Measurements from ENCODE around the gene ZNRD2. TPM values are rescaled to one million over a fixed set of nuclear protein-coding genes. Genes with fewer than 3 reads are reported as not detected.

ZNRD2 gene
- total RNA-seq, 2 experiments from 2014 or later = 38.7 to 39.9 TPM

DNA sequence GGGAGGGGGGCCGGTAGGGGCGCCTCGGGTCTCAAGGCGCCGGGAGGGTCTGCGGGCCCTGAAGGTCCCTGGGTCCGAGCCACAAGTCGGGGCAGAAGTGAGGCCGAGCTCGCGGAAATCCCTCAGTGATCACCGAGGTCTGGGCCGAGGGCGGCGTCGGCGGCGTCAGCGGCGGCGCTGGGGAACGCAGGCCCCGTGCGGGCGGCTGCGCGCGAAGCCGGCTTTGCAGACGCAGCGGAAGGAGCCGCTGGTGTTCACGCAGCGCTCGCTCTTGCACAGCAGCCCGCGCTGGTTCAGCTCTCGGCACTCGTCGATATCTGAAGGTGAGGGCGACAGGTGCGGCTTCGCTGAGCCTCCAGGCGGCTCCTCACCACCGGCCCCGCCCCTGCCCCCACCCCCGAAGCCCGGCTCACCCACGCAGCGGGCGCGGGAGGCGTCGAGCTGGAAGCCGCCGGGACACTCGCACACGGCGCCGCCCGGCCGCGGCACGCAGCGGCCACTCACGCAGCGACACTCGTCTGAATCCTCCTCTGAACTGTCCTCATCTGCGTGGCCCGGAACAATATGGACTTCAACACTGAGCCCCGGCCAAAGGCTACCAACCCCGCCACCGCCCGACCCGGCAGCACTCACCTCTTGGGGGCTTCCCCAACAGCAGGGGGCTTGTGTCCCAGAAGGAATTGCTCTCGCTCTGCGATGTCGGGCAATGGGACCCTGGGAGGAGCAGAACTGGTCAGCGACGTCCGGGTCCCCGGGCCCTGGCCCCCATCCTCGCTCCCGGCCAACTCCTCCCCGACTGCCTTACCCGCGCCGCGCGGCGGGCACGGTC lies 31.1 kb upstream of the ZNRD2 start:
- Histone ChIP-seq H3K9me3 (ENCODE audit: control insufficient read depth in 1 of 2, insufficient read depth in 1 of 2, low read length in 2 of 2) (no peaks in the 10 kb centered on the region), H3K4me1 (ENCODE audit: insufficient read depth, low read length) (peaks cover 22% of the 10 kb centered on the region), H3K4me3 (ENCODE audit: low read length) (no peak overlapping the region), H3K27ac (ENCODE audit: low read depth in 1 of 2, low read length in 2 of 2) (peak overlapping the region in 1 of 2 donors; percentile 56), H3K27me3 (ENCODE audit: control insufficient read depth in 1 of 2, insufficient read depth in 2 of 2, low read length in 2 of 2) (no peaks in the 10 kb centered on the region), H3K36me3 (ENCODE audit: insufficient read depth, low read length) (peaks cover 36% of the 10 kb centered on the region)
- peaks cover 13% of the 10 kb centered on the region for H3K4me1 Mint-ChIP-seq (ENCODE audit: low read depth)
- TF ChIP-seq, protein P1, sequence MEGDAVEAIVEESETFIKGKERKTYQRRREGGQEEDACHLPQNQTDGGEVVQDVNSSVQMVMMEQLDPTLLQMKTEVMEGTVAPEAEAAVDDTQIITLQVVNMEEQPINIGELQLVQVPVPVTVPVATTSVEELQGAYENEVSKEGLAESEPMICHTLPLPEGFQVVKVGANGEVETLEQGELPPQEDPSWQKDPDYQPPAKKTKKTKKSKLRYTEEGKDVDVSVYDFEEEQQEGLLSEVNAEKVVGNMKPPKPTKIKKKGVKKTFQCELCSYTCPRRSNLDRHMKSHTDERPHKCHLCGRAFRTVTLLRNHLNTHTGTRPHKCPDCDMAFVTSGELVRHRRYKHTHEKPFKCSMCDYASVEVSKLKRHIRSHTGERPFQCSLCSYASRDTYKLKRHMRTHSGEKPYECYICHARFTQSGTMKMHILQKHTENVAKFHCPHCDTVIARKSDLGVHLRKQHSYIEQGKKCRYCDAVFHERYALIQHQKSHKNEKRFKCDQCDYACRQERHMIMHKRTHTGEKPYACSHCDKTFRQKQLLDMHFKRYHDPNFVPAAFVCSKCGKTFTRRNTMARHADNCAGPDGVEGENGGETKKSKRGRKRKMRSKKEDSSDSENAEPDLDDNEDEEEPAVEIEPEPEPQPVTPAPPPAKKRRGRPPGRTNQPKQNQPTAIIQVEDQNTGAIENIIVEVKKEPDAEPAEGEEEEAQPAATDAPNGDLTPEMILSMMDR (IDR thresholded peaks at IDR 0.05) = no peak
- H3K27me3 Mint-ChIP-seq = no peaks in the 10 kb centered on the region
- peak in 1 of 14 experiments; percentile 58 for DNase-seq
- no peaks in the 10 kb centered on the region for H3K9me3 Mint-ChIP-seq
- intact Hi-C loops (cut with DNase I, micrococcal nuclease) = no loop called here
- H3K27ac Mint-ChIP-seq = peak overlapping the region; percentile 44
- POLR2A ChIA-PET = interaction anchor here (0.7 to 4.8 kb wide), 15 partner anchors 10 to 113 kb away, joined by 3 to 41 read pairs (median 17); partner anchors contain the start of genes EHBP1L1, FAM89B, KCNK7 and LTBP3
- peaks cover 49% of the 10 kb centered on the region for H3K36me3 Mint-ChIP-seq (ENCODE audit: low read depth)
- CTCF ChIA-PET = interaction anchor here (0.7 to 6.5 kb wide), 17 partner anchors 10 to 321 kb away, joined by 3 to 86 read pairs (median 7); partner anchors contain the start of genes EHBP1L1, FAM89B, KCNK7 and MAP3K11
- H3K4me3 Mint-ChIP-seq = no peak overlapping the region
- no peak for ATAC-seq (ENCODE audit: poor library complexity)

DNA sequence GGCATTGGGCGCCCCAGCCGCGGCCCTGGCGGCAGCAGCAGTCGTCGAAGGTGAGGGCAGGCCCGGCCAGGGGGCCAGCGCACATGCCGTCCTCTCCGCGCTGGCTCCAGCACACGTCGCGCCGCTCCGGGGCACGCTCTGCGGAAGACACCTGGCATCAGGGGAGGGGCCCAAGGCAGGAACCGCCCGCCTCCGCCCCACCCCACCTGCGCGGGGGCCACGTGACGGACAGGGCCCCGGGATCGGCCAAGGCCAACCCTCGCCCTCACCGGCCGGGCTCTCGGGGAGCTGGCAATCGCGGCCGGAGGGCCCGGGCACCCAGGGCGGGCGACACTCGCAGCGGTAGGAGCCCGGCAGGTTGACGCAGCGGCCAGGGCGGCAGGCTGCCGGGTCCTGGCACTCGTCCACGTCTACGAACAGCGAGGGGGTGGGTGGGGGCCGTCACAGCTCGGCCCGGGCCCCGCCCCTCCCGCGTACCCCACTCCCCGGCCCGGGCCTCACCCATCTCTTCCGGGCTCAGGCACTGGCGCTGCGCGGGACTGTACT lies 30.5 kb upstream of the ZNRD2 start:
- ATAC-seq (ENCODE audit: poor library complexity) (peak; percentile 73), DNase-seq (peak in 1 of 14 experiments; percentile 54)
- Mint-ChIP-seq H3K4me1 (ENCODE audit: low read depth) (peaks cover 20% of the 10 kb centered on the region), H3K36me3 (ENCODE audit: low read depth) (peaks cover 49% of the 10 kb centered on the region), H3K27ac (peak overlapping the region; percentile 65), H3K27me3 (no peaks in the 10 kb centered on the region), H3K4me3 (peak overlapping the region; percentile 90), H3K9me3 (no peaks in the 10 kb centered on the region)
- Histone ChIP-seq H3K4me1 (ENCODE audit: insufficient read depth, low read length) (peaks cover 22% of the 10 kb centered on the region), H3K36me3 (ENCODE audit: insufficient read depth, low read length) (peaks cover 40% of the 10 kb centered on the region), H3K27me3 (ENCODE audit: control insufficient read depth in 1 of 2, insufficient read depth in 2 of 2, low read length in 2 of 2) (no peaks in the 10 kb centered on the region), H3K27ac (ENCODE audit: low read depth in 1 of 2, low read length in 2 of 2) (peak overlapping the region in 1 of 2 donors; percentile 56), H3K9me3 (ENCODE audit: control insufficient read depth in 1 of 2, insufficient read depth in 1 of 2, low read length in 2 of 2) (no peaks in the 10 kb centered on the region), H3K4me3 (ENCODE audit: low read length) (peak overlapping the region; percentile 80)
- intact Hi-C loops (cut with DNase I, micrococcal nuclease) = loop anchor here (1.0 to 5.0 kb wide), 7 partner anchors 12 to 112 kb away; partner anchors contain the start of genes FAM89B (in 1 of the 2), SCYL1 (in 1 of the 2) and ZNRD2 (in 1 of the 2)
- POLR2A ChIA-PET = interaction anchor here (0.6 to 4.8 kb wide), 26 partner anchors 10 to 351 kb away, joined by 3 to 41 read pairs (median 6); partner anchors contain the start of genes CCDC85B, EHBP1L1, FAM89B and KCNK7
- CTCF ChIA-PET = interaction anchor here (0.7 to 6.5 kb wide), 22 partner anchors 9 to 320 kb away, joined by 3 to 86 read pairs (median 7); partner anchors contain the start of genes EHBP1L1, FAM89B, KCNK7 and LTBP3
- TF ChIP-seq, protein P1 (IDR thresholded peaks at IDR 0.05) = no peak

All from CD4-positive, alpha-beta T cell (primary cell).